D721Med (cell line): ENCODE measurements around the gene SHROOM3.

Experiments used
- DNase-seq: peaks from one replicate; pipeline ENCODE4 v3.0.0; 2011; ENCODE audit warnings: low spot score; ENCODE audit not compliant: insufficient read length
- FAIRE-seq: peaks from 2 replicates; lab custom pipeline; 2011; peaks lifted over from hg19 to GRCh38; lab: Jason Lieb, UNC
- TF ChIP-seq, protein P1 (sequence below): IDR thresholded peaks from 2 replicates; pipeline ENCODE4 v1.5.1; 2012; ENCODE audit warnings: mild to moderate bottlenecking, control low read depth; ENCODE audit not compliant: insufficient read depth; ENCODE audit errors: missing control alignments

Gene SHROOM3

GRCh38 chr4:76492055-76492454 is 57.0 kb downstream of the SHROOM3 start:
- no peak for FAIRE-seq
- no peak for DNase-seq
- TF ChIP-seq, protein P1, sequence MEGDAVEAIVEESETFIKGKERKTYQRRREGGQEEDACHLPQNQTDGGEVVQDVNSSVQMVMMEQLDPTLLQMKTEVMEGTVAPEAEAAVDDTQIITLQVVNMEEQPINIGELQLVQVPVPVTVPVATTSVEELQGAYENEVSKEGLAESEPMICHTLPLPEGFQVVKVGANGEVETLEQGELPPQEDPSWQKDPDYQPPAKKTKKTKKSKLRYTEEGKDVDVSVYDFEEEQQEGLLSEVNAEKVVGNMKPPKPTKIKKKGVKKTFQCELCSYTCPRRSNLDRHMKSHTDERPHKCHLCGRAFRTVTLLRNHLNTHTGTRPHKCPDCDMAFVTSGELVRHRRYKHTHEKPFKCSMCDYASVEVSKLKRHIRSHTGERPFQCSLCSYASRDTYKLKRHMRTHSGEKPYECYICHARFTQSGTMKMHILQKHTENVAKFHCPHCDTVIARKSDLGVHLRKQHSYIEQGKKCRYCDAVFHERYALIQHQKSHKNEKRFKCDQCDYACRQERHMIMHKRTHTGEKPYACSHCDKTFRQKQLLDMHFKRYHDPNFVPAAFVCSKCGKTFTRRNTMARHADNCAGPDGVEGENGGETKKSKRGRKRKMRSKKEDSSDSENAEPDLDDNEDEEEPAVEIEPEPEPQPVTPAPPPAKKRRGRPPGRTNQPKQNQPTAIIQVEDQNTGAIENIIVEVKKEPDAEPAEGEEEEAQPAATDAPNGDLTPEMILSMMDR, result no peak

DNA sequence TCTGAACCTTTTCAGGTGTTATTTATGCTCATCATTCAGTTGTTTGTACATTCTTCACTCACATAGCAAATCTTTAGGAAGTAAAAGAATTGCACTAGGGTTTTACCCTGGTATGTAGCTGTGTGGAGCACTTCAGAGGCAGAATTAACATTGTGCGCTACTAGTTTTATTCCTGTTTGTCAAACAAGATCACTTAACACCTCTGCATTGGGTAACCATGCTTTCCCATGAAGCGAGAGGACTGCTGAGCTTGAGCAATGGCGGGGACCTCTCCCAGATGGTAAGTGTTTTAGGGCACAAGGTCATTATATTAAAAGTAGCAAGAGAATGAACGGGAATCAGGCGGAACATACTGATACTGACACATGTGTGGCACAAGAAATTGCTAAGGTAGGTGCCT is 59.2 kb downstream of the SHROOM3 start:
- FAIRE-seq (no peak), DNase-seq (no peak)
- TF ChIP-seq, protein P1, result no peak

- no peak for DNase-seq
- TF ChIP-seq, protein P1, result no peak
- no peak for FAIRE-seq
Observed at GRCh38 chr4:76494871-76495590, 60.0 kb downstream of the SHROOM3 start.

DNA sequence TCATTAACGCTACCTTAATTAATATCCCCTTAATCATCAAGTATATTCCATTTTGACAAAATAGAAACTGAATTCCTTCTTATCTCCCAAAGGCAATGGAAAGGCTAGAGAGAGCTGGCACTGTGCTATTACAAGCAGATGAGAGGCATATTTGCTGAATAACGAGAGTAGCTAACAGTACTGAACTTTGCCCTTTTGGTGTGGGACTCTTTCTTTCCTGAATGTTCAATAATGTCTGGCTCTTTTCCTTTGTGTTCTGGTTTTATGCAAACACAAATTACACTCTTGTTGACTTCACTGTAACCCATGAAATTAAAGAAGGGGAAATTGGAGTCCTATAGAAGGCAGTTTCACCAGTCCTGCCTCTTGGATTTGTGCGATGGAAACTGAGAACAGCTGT is 63.5 kb downstream of the SHROOM3 start:
- FAIRE-seq, result no peak
- no peak for DNase-seq
- TF ChIP-seq, protein P1, result no peak

- DNase-seq, result no peak
- FAIRE-seq, result no peak
- TF ChIP-seq, protein P1, result no peak
Observed at GRCh38 chr4:76499461-76499860, 64.4 kb downstream of the SHROOM3 start.

DNA sequence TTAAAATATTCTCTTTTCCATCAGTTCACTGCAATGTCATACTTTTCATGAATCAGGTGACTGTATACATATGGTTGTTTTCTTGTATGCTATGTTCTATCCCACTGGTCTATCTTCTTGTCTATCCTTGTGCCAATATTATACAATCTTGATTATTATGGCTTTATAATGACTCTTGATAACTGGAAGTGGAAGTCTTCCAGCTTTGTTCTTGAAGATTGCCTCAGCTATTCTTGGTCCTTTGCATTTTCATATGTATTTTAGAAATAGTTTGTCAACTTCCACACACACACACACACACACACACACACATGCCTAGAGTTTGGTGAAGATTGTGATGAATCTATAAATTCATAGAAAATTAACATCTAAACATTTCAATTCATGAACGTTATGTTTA is 67.9 kb downstream of the SHROOM3 start:
- FAIRE-seq, result no peak

More for the DNA sequence above, 67.9 kb downstream of the SHROOM3 start:
- DNase-seq, result no peak
- TF ChIP-seq, protein P1, result no peak
